Astrocyte (in vitro differentiated cells and primary cell): ENCODE data around the gene RNF227. TPM values are rescaled to one million over a fixed set of nuclear protein-coding genes. Genes with fewer than 3 reads are reported as not detected.

ENCODE experiments used
- DNase-seq: peaks from one replicate; pipeline ENCODE4 v3.0.0-alpha.2; 2010; ENCODE audit warnings: low read depth
- FAIRE-seq: peaks from 2 replicates; lab custom pipeline; 2011; peaks lifted over from hg19 to GRCh38; lab: Jason Lieb, UNC
- H2AFZ ChIP-seq: 2 replicates; pipeline ENCODE4 v1.6.0; 2012; ENCODE audit warnings: low read depth, low read length, inconsistent platforms
- H3K27ac ChIP-seq: 2 replicates; pipeline ENCODE4 v1.5.1; 2011; ENCODE audit warnings: low read depth, low read length, inconsistent platforms
- H3K27me3 ChIP-seq: 2 replicates; pipeline ENCODE4 v1.6.0; 2011; ENCODE audit warnings: low read length, inconsistent platforms; ENCODE audit not compliant: insufficient read depth
- H3K36me3 ChIP-seq: 2 replicates; pipeline ENCODE4 v1.5.1; 2011; ENCODE audit warnings: low read length, inconsistent platforms; ENCODE audit not compliant: insufficient read depth
- H3K4me1 ChIP-seq: 2 replicates; pipeline ENCODE4 v1.5.1; 2011; ENCODE audit warnings: low read length, inconsistent platforms; ENCODE audit not compliant: insufficient read depth
- H3K4me2 ChIP-seq: 2 replicates; pipeline ENCODE4 v1.6.0; 2012; ENCODE audit warnings: low read length, inconsistent platforms
- H3K4me3 ChIP-seq: 2 replicates; pipeline ENCODE4 v1.5.1; 2011; ENCODE audit warnings: low read depth, mild to moderate bottlenecking, low read length, inconsistent platforms; ENCODE audit not compliant: insufficient read depth
- H3K79me2 ChIP-seq: 2 replicates; pipeline ENCODE4 v1.6.0; 2012; ENCODE audit warnings: mild to moderate bottlenecking, low read length, inconsistent platforms; ENCODE audit not compliant: insufficient read depth
- H3K9ac ChIP-seq: 2 replicates; pipeline ENCODE4 v1.6.0; 2012; ENCODE audit warnings: mild to moderate bottlenecking, low read length, inconsistent platforms
- H3K9me3 ChIP-seq: 2 replicates; pipeline ENCODE4 v1.5.1; 2012; ENCODE audit warnings: low read depth, mild to moderate bottlenecking, low read length, inconsistent platforms; ENCODE audit not compliant: insufficient read depth
- H4K20me1 ChIP-seq: 2 replicates; pipeline ENCODE4 v1.6.0; 2012; ENCODE audit warnings: low read length, inconsistent platforms; ENCODE audit not compliant: insufficient read depth
- H3K27ac Mint-ChIP-seq: one replicate; pipeline ENCODE4 v1.8.0; 2021; ENCODE audit warnings: mild to moderate bottlenecking, mixed read lengths; ENCODE audit not compliant: unreplicated experiment
- H3K27me3 Mint-ChIP-seq: one replicate; pipeline ENCODE4 v1.8.0; 2021; ENCODE audit warnings: low read depth, mixed read lengths; ENCODE audit not compliant: unreplicated experiment
- H3K36me3 Mint-ChIP-seq: one replicate; pipeline ENCODE4 v1.8.0; 2021; ENCODE audit warnings: low read depth, mixed read lengths; ENCODE audit not compliant: unreplicated experiment
- H3K4me1 Mint-ChIP-seq: one replicate; pipeline ENCODE4 v1.8.0; 2021; ENCODE audit warnings: low read depth, mixed read lengths; ENCODE audit not compliant: unreplicated experiment
- H3K4me3 Mint-ChIP-seq: one replicate; pipeline ENCODE4 v1.8.0; 2021; ENCODE audit warnings: mild to moderate bottlenecking, moderate library complexity, mixed read lengths; ENCODE audit not compliant: unreplicated experiment
- H3K9me3 Mint-ChIP-seq: one replicate; pipeline ENCODE4 v1.8.0; 2021; ENCODE audit warnings: mild to moderate bottlenecking, mixed read lengths; ENCODE audit not compliant: unreplicated experiment
- EZH2 ChIP-seq: IDR thresholded peaks from 2 replicates; pipeline ENCODE4 v1.6.1; 2012; ENCODE audit warnings: mild to moderate bottlenecking, low read length, inconsistent platforms; ENCODE audit not compliant: insufficient read depth
- total RNA-seq: library from RNA; stranded (reverse); gene quantifications from 2 replicates; pipeline ENCODE4 v1.2.1, GENCODE V29; 2021
- TF ChIP-seq, protein P1 (sequence below): IDR thresholded peaks from 2 replicates; pipeline ENCODE4 v1.5.1; 2011; ENCODE audit warnings: low read depth, mild to moderate bottlenecking, inconsistent platforms, low read length, moderate library complexity; ENCODE audit not compliant: insufficient read depth

RNF227 gene
- total RNA-seq, 1 donor from 2014 or later = 0.54 TPM

DNA sequence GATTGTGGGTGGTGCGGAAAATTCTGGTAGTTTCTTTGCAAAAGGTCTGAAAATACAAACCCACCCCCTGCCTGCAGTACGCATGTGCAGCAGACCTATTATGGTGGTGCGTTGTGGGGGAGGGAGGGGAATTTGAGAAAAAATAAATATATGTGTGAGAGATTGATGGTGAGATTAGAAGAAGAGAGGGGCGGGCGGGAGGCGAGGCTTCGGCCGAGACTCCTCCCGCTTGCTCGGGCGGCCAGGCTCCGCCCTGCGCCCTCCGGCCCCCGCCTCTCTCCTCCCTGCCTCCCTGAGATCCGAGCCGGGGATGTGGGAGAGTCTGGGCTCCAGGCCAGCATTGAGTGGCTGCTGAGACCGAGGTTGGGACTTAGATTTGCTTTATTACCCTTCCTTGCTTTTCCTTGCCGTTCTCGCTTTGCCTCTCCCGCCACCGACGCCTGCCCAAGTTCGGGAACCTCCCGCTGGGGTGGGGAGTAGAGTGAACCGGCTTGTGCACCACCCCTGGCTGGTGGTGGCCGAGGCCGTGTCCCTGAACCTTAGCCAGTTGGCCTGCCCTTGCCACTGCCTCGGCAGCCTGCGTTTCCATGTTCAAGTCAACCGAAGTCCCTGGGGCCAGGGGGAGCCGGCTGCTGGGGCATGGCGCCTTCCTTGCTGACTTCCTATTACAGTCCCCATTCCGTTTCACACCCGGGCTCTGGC lies 28.5 kb downstream of the RNF227 start:
- Histone ChIP-seq H3K4me2 (peak overlapping the region; percentile 96), H3K27ac (peak overlapping the region; percentile 84), H2AFZ (peak overlapping the region; percentile 51), H3K9me3 (no peaks in the 10 kb centered on the region), H3K4me1 (peaks cover 35% of the 10 kb centered on the region), H3K9ac (peak overlapping the region; percentile 80), H3K27me3 (no peaks in the 10 kb centered on the region), H3K4me3 (peak overlapping the region; percentile 71), H4K20me1 (peaks cover 33% of the 10 kb centered on the region), H3K36me3 (peaks cover 7% of the 10 kb centered on the region), H3K79me2 (peaks cover 38% of the 10 kb centered on the region)
- TF ChIP-seq, protein P1, sequence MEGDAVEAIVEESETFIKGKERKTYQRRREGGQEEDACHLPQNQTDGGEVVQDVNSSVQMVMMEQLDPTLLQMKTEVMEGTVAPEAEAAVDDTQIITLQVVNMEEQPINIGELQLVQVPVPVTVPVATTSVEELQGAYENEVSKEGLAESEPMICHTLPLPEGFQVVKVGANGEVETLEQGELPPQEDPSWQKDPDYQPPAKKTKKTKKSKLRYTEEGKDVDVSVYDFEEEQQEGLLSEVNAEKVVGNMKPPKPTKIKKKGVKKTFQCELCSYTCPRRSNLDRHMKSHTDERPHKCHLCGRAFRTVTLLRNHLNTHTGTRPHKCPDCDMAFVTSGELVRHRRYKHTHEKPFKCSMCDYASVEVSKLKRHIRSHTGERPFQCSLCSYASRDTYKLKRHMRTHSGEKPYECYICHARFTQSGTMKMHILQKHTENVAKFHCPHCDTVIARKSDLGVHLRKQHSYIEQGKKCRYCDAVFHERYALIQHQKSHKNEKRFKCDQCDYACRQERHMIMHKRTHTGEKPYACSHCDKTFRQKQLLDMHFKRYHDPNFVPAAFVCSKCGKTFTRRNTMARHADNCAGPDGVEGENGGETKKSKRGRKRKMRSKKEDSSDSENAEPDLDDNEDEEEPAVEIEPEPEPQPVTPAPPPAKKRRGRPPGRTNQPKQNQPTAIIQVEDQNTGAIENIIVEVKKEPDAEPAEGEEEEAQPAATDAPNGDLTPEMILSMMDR = no peak
- no peak for TF ChIP-seq EZH2
- H3K27ac Mint-ChIP-seq = no peak overlapping the region
- FAIRE-seq = peak; percentile 92
- DNase-seq = peak; percentile 91
- peaks cover 16% of the 10 kb centered on the region for H3K36me3 Mint-ChIP-seq
- no peaks in the 10 kb centered on the region for H3K9me3 Mint-ChIP-seq
- H3K4me1 Mint-ChIP-seq = no peaks in the 10 kb centered on the region
- no peak overlapping the region for H3K4me3 Mint-ChIP-seq
- no peaks in the 10 kb centered on the region for H3K27me3 Mint-ChIP-seq

GRCh38 chr17:7887038-7887481 lies 29.0 kb downstream of the RNF227 start:
- H3K4me1 ChIP-seq = peaks cover 35% of the 10 kb centered on the region
- Mint-ChIP-seq H3K9me3 (no peaks in the 10 kb centered on the region), H3K4me1 (no peaks in the 10 kb centered on the region), H3K36me3 (peaks cover 15% of the 10 kb centered on the region), H3K27me3 (no peaks in the 10 kb centered on the region), H3K27ac (no peak overlapping the region), H3K4me3 (no peak overlapping the region)
- H3K9ac ChIP-seq = peak overlapping the region; percentile 87
- H3K79me2 ChIP-seq = peaks cover 39% of the 10 kb centered on the region
- H3K4me2 ChIP-seq = peak overlapping the region; percentile 96
- H3K4me3 ChIP-seq = peak overlapping the region; percentile 71
- H3K36me3 ChIP-seq = peaks cover 5% of the 10 kb centered on the region
- H2AFZ ChIP-seq = peak overlapping the region; percentile 18
- peak overlapping the region; percentile 84 for H3K27ac ChIP-seq
- H4K20me1 ChIP-seq = peaks cover 33% of the 10 kb centered on the region
- H3K9me3 ChIP-seq = no peaks in the 10 kb centered on the region
- no peaks in the 10 kb centered on the region for H3K27me3 ChIP-seq
- no peak for TF ChIP-seq EZH2
- TF ChIP-seq, protein P1 = no peak
- no peak for DNase-seq
- peak; percentile 9 for FAIRE-seq
